CD4-positive, alpha-beta T cell treated with Interleukin-17A for 1 hour (primary cell): ENCODE results near the gene DAND5.

ENCODE experiments used
- DNase-seq: peaks from one replicate; pipeline ENCODE4 v3.0.0-alpha.2; 2020

DAND5 gene

DNA sequence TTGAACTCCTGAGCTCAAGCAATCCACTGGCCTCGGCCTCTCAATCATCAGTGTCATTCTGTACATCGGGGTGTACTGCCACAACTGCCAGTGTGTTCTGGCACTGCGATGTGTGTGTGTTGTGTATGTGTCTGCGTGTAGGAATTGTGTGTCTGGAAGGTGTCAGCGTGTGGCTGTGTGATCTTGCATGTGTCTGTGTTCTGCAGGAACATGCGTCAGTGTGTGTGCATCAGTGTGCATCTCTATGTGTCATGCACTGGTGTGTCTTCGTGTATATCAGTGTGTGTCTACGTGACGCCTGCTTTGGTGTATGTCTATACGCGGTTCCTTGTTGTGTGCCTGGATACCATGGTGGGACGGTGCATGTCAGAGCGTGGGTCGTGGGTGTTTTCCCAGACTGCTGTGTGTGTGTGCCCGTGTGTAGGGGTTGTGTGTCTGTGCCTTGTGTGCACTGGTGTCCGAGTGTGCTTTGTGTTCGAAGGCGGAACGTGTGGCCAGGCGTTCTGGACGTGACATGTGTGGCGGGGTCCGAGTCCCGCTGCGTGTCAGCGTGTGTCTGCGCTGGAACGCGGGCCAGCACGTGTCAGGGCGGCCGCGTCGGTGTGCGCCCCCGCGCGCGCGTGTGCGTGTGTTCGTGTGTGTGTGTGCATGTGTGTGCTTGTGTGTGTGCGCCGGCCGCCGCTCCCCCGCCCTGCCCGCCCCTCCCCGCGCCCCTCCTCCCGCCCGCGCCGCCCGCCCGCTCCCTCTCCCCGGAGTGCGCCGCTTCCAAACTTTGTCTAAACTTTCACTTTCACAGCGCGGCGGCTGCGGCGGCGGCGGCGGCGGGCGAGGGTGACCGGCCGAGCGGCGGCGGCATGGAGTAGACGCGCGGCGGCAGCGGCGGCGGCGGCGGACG lies 25.6 kb downstream of the DAND5 start, which contains the start of gene NFIX:
Gene NFIX, plus strand, starts transcription at position 775 of the 895 bp plus-strand sequence. CDS start 363 bp downstream, outside the sequence.
- peak; percentile 66 for DNase-seq

DNA sequence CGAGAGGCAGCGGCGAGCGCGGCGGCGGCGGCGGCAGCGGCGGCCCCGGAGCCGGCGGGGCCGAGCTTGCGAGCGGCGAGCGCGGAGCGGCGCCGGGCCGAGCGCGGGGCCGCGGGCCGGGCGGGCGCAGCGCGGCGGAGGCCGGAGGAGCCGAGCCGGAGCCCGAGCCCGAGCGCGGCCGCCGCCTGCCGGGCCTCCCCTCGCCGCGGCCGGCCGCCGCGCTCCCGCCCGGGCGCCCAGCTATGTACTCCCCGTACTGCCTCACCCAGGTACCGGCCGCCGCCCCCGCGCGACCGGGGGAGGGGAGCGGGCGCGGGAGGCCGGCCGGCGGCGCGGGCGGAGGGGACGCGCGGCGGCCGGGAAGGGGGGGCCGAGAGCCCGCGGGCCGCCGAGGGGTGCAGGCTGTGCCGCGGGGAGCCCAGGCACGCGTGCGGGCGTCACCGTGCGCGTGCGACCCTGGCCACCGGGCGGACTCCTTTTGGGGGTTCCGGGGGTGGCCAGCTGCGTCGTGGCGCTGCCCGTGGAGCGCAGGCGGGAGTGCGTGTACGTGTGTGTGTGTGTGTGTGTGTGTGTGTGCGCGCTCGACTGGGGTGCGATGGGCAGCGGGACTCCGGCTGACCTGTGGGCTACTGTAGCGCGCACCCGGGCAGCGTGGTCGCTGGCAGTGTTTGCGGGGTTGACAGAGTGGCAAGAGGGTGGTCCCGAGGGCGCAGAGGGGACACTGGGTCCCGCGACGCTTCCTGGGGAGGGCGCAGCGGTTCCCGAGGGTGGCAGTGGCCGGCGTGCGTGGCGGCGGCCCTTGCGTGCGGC lies 26.4 kb downstream of the DAND5 start:
- peak; percentile 17 for DNase-seq

DNA sequence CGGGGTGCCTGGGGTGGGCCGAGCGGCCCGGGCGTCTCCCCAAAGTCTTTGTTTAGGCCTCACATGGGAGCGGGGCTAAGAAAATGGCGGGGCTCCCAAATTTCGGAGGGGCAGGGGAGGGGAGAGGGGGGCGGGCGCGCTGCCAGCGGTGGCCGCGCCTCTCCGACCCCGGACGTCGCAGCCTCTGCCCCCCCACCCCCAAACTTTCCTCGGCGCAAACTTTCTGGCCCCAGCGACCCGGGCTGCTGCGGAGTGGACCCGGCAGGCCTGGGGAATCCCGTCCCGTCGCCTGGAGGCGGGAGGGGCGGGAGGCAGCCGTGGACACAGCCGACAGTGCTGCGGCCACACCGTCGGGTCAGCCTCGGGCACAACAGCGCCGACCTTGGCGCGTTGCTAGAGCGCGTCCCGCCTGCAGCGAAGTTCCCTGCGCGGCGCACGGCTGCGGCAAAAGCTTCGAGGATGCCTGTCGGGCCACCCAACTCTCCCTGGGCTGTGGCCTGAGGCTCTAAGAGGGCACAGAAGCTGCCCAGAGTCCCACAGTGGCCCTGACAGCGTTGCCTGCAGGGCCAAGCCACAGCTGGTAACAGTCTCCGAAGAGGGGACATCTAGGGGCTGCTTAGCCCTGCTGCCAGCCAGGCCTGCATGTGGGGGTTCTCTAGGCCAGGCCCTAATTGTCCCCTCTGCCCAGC lies 27.2 kb downstream of the DAND5 start:
- DNase-seq = no peak

DNA sequence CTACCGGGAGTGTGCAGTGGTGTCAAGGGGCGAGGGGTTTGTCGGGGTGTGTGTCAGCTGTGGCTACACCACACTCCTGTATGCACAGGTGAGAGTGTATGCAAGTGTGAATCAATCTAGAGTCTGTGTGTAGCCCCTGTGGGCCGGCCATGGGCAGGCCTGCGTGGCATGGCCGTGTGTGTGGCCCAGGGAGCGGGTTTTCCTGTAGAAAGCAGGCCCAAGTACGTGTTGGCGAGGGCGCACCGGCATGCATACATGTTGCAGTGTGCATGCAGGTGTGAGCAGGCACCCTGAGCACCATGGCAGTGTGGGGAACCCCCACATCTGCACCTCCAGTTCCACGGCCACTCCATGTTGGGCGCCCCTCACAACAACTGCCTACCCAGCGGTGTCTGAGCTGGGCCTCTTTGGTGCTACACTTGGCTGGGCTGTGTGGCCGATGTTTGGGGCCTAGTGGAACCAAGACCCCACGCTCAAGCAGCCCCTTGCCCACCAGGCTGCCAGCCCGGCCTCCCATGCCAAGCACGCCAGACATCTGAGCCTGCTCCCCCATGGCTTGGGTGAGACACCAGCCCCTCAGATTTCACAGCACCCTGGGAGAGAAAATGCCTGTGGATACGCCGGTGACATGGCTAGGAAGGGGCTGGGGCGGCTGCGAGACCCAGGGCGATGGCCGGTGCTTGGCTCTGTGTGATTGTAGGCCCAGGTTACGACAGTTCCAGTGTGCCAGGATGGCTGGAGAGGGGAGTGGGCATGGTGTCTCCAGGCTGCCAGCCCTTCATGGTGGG lies 28.0 kb downstream of the DAND5 start:
- no peak for DNase-seq

DNA sequence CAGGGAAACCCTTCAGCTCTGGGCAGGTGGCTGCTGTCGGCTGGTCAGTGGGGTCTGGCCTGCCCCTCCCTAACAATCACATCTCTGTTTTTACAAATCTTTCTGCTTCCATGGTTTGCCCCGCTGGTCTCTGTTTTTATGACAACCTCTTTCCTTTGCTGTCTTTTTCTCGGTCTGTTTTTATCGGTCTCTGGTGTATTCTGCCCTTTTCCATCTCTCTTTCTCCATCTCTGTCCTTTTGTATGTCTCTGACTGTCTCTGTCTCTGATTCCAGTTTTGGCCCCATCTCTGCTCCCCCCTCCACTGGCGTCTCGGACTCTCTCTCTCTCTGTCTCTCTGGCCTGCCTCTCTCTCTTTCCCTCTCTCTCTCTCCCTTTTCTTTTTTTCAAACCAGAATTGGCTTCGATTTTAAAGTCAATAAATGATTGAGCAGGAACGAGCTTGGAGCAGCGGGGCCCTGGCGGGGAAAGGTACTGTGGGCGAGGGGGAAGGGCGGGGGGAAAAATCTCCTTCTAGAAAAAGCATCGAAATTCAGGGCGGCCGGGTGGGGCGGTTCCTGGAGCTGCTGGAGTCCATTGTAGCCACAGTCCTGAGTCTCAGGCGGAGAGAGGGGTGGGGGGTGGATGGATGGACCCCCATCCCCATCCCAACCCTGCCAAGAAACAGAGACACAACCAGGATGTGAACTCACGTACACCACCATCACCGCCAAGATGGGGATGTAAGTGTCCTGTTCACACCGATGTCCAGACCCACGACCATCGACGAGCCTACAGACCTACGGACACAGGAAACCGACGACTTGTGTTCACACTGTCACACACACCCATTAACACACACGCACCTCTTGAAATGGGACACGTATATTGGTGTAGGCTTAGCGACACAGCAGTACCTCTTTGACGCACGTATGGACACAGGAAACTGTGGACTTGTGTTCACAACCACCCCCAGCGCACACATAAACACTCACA lies 28.9 kb downstream of the DAND5 start:
- no peak for DNase-seq

DNA sequence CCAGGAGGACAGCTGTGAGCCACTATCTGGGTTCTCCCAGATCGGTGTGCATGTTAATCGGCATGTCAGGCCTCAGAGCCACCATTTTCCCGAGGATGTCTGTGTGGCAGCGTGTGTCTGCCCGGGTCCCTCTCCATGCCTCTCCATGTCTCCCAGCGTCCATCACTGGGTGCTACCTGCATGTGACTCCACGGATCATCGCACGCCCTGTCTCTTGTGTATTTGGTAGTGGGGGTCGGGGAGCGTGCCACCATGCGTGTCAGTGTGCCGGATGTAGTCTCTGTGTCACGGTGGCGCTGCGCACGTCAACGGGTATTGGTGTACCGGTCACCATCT lies 31.8 kb downstream of the DAND5 start:
- no peak for DNase-seq

DNA sequence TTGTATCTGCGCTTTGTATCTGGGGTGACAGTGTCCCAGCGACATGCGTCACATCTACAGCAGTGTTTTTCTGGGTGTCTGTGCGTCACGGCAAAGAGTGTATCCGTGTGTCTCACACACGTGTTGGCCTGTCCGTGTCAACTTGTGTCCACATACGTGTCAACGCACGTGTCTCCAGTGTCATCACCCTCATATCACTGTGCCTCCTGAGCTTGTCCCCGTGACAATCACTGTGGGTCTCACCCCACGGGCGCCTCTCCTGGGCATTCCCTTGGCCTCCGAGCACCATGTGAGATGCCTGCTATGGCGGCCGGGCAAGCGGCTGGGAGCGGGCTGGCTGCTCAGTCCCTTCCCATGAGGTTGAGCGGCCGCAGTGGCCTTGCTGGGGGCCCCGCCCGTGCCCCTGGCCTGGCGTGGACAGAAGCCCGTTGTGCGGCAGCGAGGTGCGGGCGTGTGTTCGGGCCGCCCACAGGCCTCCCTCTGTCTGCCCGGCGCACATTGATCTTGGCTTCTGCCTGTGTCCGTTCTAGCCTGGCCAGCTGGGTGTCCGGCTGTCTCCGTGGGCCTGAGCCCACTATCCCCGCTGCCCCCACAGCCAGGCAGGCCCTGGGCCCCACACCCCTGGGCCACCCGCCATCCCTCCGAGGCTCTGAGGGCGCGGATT lies 32.3 kb downstream of the DAND5 start:
- DNase-seq = no peak

DNA sequence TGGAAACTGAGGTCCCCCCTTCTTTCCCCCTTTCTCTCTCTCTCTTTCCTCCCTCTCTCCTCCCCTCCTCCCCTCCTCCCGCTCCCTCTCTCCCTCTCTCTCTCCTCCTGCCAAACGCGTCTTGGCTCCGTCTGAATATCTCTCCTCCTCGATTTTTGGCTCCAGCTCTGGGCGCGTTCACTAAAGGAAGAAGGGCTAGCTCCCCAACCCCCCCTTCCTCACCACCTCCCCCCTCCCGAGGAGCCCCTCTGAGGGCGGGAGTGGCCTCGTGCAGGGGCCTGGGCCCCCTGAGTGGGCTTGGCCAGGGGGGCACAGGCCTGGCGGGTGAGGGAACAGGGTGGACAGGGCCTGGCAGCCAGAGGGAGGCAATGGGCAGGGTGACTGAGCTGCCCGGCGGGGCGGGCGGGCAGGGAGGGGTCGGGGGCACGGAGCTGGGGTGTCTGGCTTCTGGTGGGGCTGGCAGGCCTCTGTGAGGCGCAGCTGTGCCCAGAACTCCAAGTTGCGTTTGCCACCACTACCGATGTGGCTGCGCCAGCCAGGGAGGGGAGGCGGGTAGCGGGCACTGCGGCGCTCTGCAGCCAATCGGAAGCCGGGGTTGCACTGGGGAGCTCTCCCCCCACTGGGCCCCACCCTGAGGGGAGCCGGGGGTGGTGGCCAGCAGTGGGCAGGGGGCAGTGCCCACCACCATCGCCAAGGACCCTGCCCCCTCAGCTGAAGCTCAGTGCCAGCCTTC lies 33.0 kb downstream of the DAND5 start:
- no peak for DNase-seq

DNA sequence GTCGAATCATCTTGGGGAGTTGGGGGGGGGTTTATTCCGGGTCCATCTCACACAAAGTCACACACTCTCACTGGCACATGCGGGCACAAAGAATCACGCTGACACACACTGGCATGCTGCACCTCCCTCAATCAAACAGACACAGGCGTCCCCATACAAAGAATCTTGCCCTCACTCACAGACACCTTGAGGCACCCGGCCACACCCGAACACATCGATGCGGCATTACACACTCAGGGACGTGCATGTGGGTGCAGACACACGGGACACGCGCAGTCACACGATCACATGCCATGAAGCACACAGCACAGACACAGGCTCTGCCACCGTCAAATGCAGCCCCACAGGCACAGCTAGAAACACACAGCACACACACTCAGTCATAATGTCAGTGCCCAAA lies 33.7 kb downstream of the DAND5 start:
- DNase-seq = no peak

DNA sequence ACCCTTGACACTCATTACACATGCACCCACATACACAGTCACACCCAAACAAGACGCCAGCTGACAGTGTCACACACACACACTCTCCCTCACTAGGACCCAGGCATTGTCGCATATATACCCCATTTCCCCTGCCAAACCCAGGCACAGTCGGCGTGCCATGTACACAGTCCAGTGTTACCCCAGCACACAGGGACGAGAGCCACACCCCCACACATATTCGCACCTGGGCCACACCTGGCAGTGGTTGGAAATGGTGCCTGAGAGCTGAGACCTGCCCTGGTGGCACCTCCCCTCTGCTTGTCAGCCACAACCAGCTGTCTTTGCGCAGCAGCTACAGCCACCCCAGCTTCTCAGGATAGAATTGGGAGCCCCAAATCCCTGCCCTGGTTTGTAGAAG lies 34.9 kb downstream of the DAND5 start:
- DNase-seq = no peak

DNA sequence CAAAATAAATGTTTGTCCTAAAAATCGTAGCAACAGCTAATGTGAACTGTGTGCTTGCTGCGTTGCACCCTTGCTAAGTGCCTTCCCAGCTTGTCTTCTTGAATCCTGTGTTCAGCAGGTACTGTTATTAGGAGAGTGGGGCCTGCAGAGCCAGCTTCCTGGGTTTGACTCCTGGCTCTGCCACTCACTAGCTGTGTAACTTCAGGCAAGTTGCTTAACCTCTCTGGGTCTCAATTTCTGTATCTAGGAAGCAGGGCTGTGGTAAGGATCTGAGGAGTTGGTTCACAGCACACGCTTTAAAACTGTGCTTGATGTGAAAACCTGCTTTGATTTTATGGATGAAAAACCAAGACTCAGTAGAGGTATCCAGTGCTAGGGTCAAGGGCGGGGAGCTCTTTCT lies 35.9 kb downstream of the DAND5 start:
- DNase-seq = no peak

DNA sequence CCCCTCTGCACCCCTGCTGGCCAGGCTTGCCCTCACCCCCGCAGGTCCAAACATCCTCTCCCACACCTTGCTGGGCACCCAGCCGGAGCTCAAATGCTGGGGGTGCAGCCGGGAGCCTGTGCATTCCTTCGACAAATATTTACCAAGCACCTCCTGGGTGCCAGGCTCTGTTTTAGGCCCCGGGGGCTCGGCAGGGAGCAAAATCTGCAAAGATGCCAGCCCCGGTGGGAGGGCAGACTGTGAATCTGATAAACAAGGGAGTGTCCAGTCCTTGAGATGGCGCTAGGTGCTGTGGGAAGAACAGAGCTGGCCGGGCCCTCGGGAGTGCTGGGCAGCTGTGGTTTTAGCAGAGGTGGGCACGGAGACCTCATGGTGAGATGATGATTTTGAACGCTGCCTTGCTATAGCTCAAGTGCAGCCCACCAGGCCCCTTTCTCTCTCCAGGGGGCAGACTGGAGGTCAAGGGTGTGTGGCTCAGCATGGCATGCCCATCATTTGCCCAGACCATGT lies 36.5 kb downstream of the DAND5 start:
- no peak for DNase-seq

DNA sequence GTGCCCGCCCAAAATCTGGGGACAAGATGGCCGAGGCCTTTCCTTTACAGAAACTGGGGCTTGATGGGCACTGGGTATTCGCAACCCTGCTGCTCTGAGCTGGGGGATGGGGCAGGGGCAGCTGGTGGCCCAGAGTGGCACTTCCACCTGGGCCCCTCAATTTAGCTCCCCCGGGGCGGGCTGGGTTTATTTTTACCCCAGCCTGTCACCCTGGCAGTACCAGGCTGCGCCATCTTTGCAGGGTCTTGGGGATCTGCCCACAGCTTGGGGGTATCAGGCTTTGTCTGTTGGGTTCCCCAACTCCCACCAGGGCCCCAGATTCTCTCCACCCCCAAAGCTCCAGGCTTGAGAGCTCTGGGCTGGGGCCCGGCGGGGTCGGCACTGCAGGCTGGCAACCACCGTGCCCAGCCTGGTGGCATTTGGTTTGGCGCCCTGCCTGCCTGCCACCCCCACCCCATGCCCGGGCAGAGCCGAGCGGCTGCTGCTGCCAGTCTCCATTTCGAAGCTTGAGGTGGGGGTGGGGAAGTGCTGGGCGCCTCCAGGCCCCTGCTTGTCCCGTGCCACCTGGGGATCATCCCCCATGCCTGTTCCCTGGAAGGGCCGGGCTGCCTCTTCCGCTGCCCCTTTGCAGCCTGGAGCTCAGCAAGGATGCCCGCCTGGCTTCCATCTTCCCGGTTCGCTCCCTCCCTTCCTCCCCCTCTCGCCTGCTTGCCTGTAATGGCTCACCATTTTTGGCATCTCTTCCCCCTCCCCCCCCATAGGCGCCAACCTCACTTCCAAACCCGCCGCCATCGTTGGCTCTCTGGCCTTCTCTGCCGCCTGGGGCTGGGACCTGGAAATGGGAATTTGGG lies 37.3 kb downstream of the DAND5 start:
- no peak for DNase-seq

DNA sequence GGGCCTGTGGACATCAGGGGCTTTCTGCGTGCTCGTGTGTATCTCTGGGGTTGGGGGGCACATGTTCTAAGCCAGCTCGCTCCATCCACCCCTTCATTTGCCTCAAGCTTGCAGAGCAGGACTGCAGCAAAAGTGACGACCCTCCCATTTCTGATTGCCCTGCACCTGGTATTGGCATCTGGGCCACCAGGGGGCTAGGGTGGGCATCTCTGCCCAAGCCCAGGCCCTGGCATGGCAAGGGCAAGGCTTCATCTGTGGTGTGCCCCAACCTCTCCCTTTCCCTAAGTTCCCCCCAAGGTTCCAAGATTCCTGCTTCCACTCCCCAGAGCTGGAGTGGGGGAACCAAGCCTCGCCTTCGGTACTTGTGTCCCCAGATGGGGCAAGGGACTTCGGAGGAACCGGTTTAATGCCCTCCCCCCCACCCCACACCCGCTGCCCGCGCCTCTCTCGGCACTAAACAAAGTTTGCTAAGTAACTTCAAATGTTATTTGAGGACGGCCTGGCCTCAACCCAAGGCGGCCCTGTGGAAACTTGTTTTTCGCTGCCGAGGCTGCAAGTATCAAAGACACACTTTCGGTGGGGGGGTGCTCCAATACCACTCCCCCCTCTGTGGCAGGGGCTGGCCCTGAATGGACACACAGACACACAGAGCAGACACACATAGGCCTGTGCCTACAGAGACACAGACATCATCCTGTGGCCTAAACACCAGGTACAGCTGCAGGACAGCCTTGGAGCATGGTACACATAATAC lies 38.1 kb downstream of the DAND5 start:
- DNase-seq = no peak

DNA sequence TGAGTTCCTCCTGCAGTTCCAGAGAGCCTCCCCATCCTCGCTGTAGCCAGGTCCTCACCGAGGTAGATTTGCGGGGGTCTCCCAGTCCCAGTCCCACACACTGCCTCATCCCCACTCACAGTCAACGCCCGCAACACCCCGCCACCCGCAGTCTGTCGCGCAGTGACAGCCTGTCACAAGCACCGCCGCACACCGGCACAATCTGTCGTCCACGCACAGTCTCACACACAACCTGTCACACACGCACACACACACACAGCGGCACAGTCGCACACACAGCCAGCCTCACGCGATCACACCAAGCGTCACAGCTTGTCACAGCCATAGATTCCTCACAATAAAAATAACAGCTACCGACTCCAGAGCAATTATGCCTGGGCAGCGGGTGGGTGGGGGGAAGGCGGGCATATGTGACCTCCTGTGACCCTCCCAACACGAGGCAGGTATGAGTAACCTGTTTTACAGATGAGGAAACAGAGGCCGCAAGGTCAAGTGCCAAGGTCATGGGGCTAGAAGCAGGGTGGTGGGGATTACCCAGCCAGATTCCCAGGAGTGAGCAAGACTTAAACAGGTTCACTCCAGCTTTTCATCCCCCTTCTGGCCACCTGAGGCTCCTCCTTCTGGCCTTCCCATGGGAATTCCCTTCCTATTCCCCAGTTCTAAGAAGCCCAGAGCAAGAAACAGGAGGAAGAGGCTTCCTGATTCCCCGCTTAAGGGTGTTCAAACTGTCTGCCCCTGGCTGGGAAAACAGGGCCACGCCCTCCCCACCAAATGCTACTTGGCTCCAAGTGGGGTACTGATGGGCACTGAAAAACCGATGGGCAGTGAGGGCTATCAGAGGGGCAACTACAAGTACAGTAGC lies 39.8 kb downstream of the DAND5 start:
- DNase-seq = no peak

DNA sequence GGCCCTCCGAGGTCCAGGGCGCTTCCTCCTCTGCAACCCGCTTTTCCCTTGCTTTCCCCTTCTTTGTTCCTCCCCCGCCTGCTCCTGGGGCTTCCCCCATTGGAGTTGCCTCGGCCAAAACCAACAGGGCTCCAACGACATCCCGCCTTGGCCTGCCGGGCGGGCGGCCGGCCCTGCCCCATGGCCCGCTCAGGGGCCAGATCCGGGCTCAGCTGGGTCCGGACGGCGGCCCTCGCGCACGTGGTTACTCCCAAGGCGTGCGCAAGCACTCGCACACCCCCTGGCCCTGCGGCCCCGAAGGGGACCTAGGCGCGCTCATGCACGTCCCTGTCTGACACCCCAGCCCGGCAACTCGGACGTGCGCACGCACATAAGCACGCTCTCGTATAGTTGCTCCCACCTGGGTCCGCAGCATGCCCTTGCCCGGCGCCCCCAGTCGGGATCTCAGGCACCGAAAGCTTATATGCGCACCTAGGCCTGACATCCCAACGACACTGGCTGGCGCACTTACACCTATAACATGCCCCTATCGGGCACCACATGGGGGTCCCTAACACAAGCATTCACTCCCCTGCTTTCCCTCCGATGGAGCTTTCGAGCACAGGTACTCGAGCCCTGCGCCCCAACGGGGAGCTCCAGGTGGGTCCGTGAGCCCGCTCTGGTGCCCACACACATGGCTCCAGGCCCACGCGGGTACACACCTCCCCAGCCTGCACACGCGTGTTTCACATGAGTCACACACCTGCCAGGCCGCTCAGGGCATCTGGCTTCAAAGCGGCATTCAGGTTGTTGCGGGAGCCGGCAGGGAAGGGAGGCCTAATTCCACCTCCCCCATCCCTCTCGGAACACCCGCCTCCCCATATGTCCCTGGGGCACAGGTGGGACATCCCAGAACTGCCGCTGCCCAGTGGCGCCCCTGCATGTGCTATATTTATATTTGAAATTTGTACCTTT lies 40.9 kb downstream of the DAND5 start:
- DNase-seq = no peak
